ENCODE data around the gene CDH4. TPM values are rescaled to one million over a fixed set of nuclear protein-coding genes. Genes with fewer than 3 reads are reported as not detected.

Gene CDH4
- total RNA-seq, 2 experiments from 2014 or later = not detected

DNA sequence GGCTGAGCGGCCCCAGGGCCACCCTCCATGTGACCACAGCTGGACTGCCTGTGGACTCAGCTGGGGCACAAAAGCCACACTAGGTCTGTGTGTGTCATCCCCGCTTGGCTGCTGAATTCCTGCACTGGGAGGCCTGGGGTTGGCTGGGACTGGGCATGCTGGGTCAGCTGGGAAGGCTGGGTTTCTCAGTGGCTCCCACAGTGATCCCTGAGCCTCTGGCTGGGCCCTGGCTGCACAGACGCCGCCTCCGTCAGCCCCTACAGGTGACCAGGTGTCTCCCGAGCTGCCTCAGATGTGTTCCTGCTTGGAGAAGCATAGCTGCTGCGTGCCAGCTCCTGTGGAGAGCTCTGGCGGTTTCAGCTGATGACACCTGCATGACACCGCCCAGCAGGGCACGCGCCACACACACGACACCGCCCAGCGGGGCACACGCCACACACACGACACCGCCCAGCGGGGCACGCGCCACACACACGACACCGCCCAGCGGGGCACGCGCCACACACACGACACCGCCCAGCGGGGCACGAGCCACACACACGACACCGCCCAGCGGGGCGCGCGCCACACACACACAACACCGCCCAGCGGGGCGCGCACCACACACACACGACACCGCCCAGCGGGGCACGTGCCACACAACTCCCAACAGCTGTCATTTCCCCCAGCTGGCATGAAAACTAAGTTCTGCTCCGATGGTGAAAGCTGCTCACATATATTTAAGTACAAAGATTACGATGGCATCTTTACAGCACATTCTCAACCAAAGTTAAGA is 724.8 kb downstream of the CDH4 start:
- H3K4me2 ChIP-seq (ENCODE audit: low read length) = no peak overlapping the region
- no peak overlapping the region for H2AFZ ChIP-seq (ENCODE audit: low read length)
- H4K20me1 ChIP-seq (ENCODE audit: insufficient read depth, low read length) = no peaks in the 10 kb centered on the region
- H3K79me2 ChIP-seq (ENCODE audit: insufficient read depth, low read depth, low read length) = no peaks in the 10 kb centered on the region
- TF ChIP-seq, protein P1, sequence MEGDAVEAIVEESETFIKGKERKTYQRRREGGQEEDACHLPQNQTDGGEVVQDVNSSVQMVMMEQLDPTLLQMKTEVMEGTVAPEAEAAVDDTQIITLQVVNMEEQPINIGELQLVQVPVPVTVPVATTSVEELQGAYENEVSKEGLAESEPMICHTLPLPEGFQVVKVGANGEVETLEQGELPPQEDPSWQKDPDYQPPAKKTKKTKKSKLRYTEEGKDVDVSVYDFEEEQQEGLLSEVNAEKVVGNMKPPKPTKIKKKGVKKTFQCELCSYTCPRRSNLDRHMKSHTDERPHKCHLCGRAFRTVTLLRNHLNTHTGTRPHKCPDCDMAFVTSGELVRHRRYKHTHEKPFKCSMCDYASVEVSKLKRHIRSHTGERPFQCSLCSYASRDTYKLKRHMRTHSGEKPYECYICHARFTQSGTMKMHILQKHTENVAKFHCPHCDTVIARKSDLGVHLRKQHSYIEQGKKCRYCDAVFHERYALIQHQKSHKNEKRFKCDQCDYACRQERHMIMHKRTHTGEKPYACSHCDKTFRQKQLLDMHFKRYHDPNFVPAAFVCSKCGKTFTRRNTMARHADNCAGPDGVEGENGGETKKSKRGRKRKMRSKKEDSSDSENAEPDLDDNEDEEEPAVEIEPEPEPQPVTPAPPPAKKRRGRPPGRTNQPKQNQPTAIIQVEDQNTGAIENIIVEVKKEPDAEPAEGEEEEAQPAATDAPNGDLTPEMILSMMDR (conservative IDR thresholded peaks at IDR 0.05; ENCODE audit: low read length) = no peak
- TF ChIP-seq EZH2phosphoT487 (IDR thresholded peaks at IDR 0.05; ENCODE audit: borderline replicate concordance, low read depth, low read length) = no peak
- ChIA-PET CTCF (ENCODE audit: unreplicated experiment) (no interaction called here), POLR2A (no interaction called here)
- no peak overlapping the region for H3K4me3 ChIP-seq (ENCODE audit: low read depth, low read length, poor library complexity, severe bottlenecking)
- intact Hi-C loops (cut with micrococcal nuclease; ENCODE audit: unreplicated experiment) = no loop called here
- no peak for DNase-seq (ENCODE audit: low spot score)
- no peaks in the 10 kb centered on the region for H3K9me2 ChIP-seq (ENCODE audit: insufficient read depth, low read length)
- no peaks in the 10 kb centered on the region for H3K9me3 ChIP-seq (ENCODE audit: low read length)
- H3K27ac ChIP-seq (ENCODE audit: low read depth, low read length, poor library complexity, severe bottlenecking) = no peak overlapping the region
- BruUV-seq (replicated peaks) = no TSS peak
- H3K36me3 ChIP-seq (ENCODE audit: insufficient read depth, low read length) = peaks cover 46% of the 10 kb centered on the region
- no peaks in the 10 kb centered on the region for H3K4me1 ChIP-seq (ENCODE audit: insufficient read depth, low read length, poor library complexity, severe bottlenecking)

DNA sequence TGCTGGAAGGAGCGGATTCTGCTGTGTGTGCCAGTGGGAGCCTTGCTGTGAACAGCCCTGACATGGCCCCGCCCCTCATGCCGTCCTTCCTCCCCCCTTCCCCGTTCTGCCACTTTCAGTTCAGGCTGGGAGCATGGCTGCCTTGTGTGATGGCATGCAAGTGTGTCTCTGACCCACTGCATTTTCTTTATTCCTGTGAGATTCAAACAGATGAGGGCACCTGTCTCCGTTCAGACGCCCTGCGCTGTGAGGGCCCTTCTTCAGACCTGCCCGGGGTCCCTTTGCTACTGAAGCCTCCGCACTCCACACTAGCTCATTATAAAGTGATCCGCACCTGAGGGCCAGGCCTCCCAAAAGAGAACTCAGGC is 725.3 kb downstream of the CDH4 start:
- no peaks in the 10 kb centered on the region for H3K9me2 ChIP-seq (ENCODE audit: insufficient read depth, low read length)
- no peak for DNase-seq (ENCODE audit: low spot score)
- TF ChIP-seq, protein P1 (conservative IDR thresholded peaks at IDR 0.05; ENCODE audit: low read length) = no peak
- no peak for TF ChIP-seq EZH2phosphoT487 (IDR thresholded peaks at IDR 0.05; ENCODE audit: borderline replicate concordance, low read depth, low read length)
- H3K36me3 ChIP-seq (ENCODE audit: insufficient read depth, low read length) = peaks cover 46% of the 10 kb centered on the region
- H3K4me2 ChIP-seq (ENCODE audit: low read length) = no peak overlapping the region
- ChIA-PET POLR2A (no interaction called here), CTCF (ENCODE audit: unreplicated experiment) (no interaction called here)
- H4K20me1 ChIP-seq (ENCODE audit: insufficient read depth, low read length) = no peaks in the 10 kb centered on the region
- H3K79me2 ChIP-seq (ENCODE audit: insufficient read depth, low read depth, low read length) = no peaks in the 10 kb centered on the region
- H3K9me3 ChIP-seq (ENCODE audit: low read length) = no peaks in the 10 kb centered on the region
- H3K4me3 ChIP-seq (ENCODE audit: low read depth, low read length, poor library complexity, severe bottlenecking) = no peak overlapping the region
- intact Hi-C loops (cut with micrococcal nuclease; ENCODE audit: unreplicated experiment) = no loop called here
- no TSS peak for BruUV-seq (replicated peaks)
- H2AFZ ChIP-seq (ENCODE audit: low read length) = no peak overlapping the region
- H3K27ac ChIP-seq (ENCODE audit: low read depth, low read length, poor library complexity, severe bottlenecking) = no peak overlapping the region
- H3K4me1 ChIP-seq (ENCODE audit: insufficient read depth, low read length, poor library complexity, severe bottlenecking) = no peaks in the 10 kb centered on the region

DNA sequence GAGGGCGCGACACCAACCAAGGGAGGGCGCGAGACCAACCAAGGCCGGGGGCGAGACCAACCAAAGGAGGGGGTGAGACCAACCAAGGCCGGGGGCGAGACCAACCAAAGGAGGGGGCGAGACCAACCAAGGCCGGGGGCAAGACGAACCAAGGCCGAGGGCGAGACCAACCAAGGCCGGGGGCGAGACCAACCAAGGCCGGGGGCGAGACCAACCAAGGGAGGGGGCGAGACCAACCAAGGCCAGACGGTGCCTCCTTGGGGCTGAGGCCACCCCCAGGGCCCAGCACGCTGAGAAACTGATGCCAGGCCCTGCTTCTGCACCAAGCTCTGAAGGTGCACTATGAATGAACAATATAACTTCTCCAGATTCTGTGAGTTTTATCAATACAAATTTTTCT is 726.4 kb downstream of the CDH4 start:
- no peaks in the 10 kb centered on the region for H4K20me1 ChIP-seq (ENCODE audit: insufficient read depth, low read length)
- no peak overlapping the region for H3K27ac ChIP-seq (ENCODE audit: low read depth, low read length, poor library complexity, severe bottlenecking)
- H3K4me2 ChIP-seq (ENCODE audit: low read length) = no peak overlapping the region
- no peak for DNase-seq (ENCODE audit: low spot score)
- no peaks in the 10 kb centered on the region for H3K9me2 ChIP-seq (ENCODE audit: insufficient read depth, low read length)
- no TSS peak for BruUV-seq (replicated peaks)
- H3K79me2 ChIP-seq (ENCODE audit: insufficient read depth, low read depth, low read length) = no peaks in the 10 kb centered on the region
- intact Hi-C loops (cut with micrococcal nuclease; ENCODE audit: unreplicated experiment) = no loop called here
- H3K4me3 ChIP-seq (ENCODE audit: low read depth, low read length, poor library complexity, severe bottlenecking) = no peak overlapping the region
- H2AFZ ChIP-seq (ENCODE audit: low read length) = no peak overlapping the region
- TF ChIP-seq EZH2phosphoT487 (IDR thresholded peaks at IDR 0.05; ENCODE audit: borderline replicate concordance, low read depth, low read length) = no peak
- TF ChIP-seq, protein P1 (conservative IDR thresholded peaks at IDR 0.05; ENCODE audit: low read length) = no peak
- CTCF ChIA-PET (ENCODE audit: unreplicated experiment) = no interaction called here
- peaks cover 37% of the 10 kb centered on the region for H3K36me3 ChIP-seq (ENCODE audit: insufficient read depth, low read length)
- POLR2A ChIA-PET = no interaction called here
- no peaks in the 10 kb centered on the region for H3K9me3 ChIP-seq (ENCODE audit: low read length)
- H3K4me1 ChIP-seq (ENCODE audit: insufficient read depth, low read length, poor library complexity, severe bottlenecking) = no peaks in the 10 kb centered on the region

Measured in OCI-LY7 (cell line).